Measurements from ENCODE around the gene LAIR1.
"Not testable (repeated sequence)": the region's sequence is repeated elsewhere in the genome, so short reads cannot be mapped to it uniquely, and the experiment has no call there.

Gene LAIR1

GRCh38 chr19:54325631-54326030 is 39.1 kb downstream of the LAIR1 start:
- H3K27ac ChIP-seq: no peak overlapping the region
- no peak for TF ChIP-seq ZFX (IDR thresholded peaks at IDR 0.05)
- no peak for TF ChIP-seq CTCF (conservative IDR thresholded peaks at IDR 0.05)

- no peak overlapping the region for H3K27ac ChIP-seq
- TF ChIP-seq CTCF (conservative IDR thresholded peaks at IDR 0.05) (peak; percentile 95), ZFX (IDR thresholded peaks at IDR 0.05) (no peak)
Measured at GRCh38 chr19:54325194-54325621, 39.5 kb downstream of the LAIR1 start.

- TF ChIP-seq CTCF (conservative IDR thresholded peaks at IDR 0.05) (no peak), ZFX (IDR thresholded peaks at IDR 0.05) (no peak)
- no peak overlapping the region for H3K27ac ChIP-seq
Measured at GRCh38 chr19:54324071-54324470, 40.7 kb downstream of the LAIR1 start.

GRCh38 chr19:54322934-54323333 is 41.8 kb downstream of the LAIR1 start:
- H3K27ac ChIP-seq: not testable (repeated sequence)
- peak; percentile 43 for TF ChIP-seq CTCF (conservative IDR thresholded peaks at IDR 0.05)

- H3K27ac ChIP-seq: not testable (repeated sequence)
Measured at GRCh38 chr19:54322295-54322694, 42.4 kb downstream of the LAIR1 start.

GRCh38 chr19:54319892-54320670 is 44.6 kb downstream of the LAIR1 start:
- TF ChIP-seq ZFX (IDR thresholded peaks at IDR 0.05) (no peak), CTCF (conservative IDR thresholded peaks at IDR 0.05) (no peak)
- no peak overlapping the region for H3K27ac ChIP-seq

- no peak overlapping the region for H3K27ac ChIP-seq
- no peak for TF ChIP-seq CTCF (conservative IDR thresholded peaks at IDR 0.05)
- no peak for TF ChIP-seq ZFX (IDR thresholded peaks at IDR 0.05)
Measured at GRCh38 chr19:54319049-54319448, 45.7 kb downstream of the LAIR1 start.

- H3K27ac ChIP-seq: no peak overlapping the region
- TF ChIP-seq CTCF (conservative IDR thresholded peaks at IDR 0.05) (no peak), ZFX (IDR thresholded peaks at IDR 0.05) (no peak)
Measured at GRCh38 chr19:54317965-54318240, 46.8 kb downstream of the LAIR1 start.
